Cardiac atrium fibroblast (primary cell): ENCODE results near the gene PANX3. TPM values are rescaled to one million over a fixed set of nuclear protein-coding genes. Genes with fewer than 3 reads are reported as not detected.

Source experiments
- total RNA-seq: library from RNA; depleted of rRNA; stranded (reverse); fragments of >200 nt; gene quantifications from 2 replicates; pipeline ENCODE4 v1.2.3, GENCODE V29; 2015

The PANX3 gene
- not detected in 2 replicates for total RNA-seq

GRCh38 chr11:124611064-124611463, at the start of gene PANX3:
Gene PANX3, plus strand, starts transcription at chr11:124611428. Its CDS starts 129 bp downstream, at chr11:124611557.

GRCh38 chr11:124569697-124570096, 41.5 kb upstream of the PANX3 start, which contains the start of gene OR8A1:
Gene OR8A1, plus strand, starts transcription at chr11:124569997. Its CDS starts 123 bp downstream, at chr11:124570120.

GRCh38 chr11:124622531-124623451, 11.6 kb downstream of the PANX3 start, which contains the start of gene TBRG1:
Gene TBRG1, plus strand, starts transcription at chr11:124622864. Its CDS starts 220 bp downstream, at chr11:124623084.

Other genes with a start within 250 kb of the PANX3 start
- gene OR8B2, start 226.9 kb upstream of the PANX3 start, total RNA-seq: not detected in 2 replicates
- gene OR8B3, start 212.4 kb upstream of the PANX3 start, total RNA-seq: not detected in 2 replicates
- not detected in 2 replicates for gene OR8B4, start 186.6 kb upstream of the PANX3 start, total RNA-seq
- gene OR8B8, start 165.7 kb upstream of the PANX3 start, total RNA-seq: not detected in 2 replicates
- not detected in 2 replicates for gene OR8B12, start 67.8 kb upstream of the PANX3 start, total RNA-seq
- gene OR8A1, start 41.4 kb upstream of the PANX3 start, total RNA-seq: not detected in 2 replicates
- 20.9 and 23.0 TPM in 2 replicates for gene TBRG1, start 11.4 kb downstream of the PANX3 start, total RNA-seq
- 19.5 and 23.2 TPM in 2 replicates for gene SIAE, start 62.3 kb downstream of the PANX3 start, total RNA-seq
- gene SPA17, start 62.5 kb downstream of the PANX3 start, total RNA-seq: 4.9 and 6.3 TPM in 2 replicates
- gene NRGN, start 128.5 kb downstream of the PANX3 start, total RNA-seq: 0.16 and 0.36 TPM in 2 replicates
- not detected in 2 replicates for gene VSIG2, start 140.8 kb downstream of the PANX3 start, total RNA-seq
- gene ESAM, start 150.9 kb downstream of the PANX3 start, total RNA-seq: 2.2 and 15.2 TPM in 2 replicates
- gene MSANTD2, start 189.0 kb downstream of the PANX3 start, total RNA-seq: 5.8 and 19.1 TPM in 2 replicates